Fibroblast of peridontal ligament (primary cell): ENCODE data around the gene ARRDC4.

Source experiments
- DNase-seq: peaks from one replicate; pipeline ENCODE4 v3.0.0-alpha.2; 2010; ENCODE audit errors: extremely low read depth

The ARRDC4 gene

GRCh38 chr15:97998307-97999071 is 38.0 kb downstream of the ARRDC4 start:
- DNase-seq: no peak

- DNase-seq: no peak
These were observed 40.0 kb downstream of the ARRDC4 start for GRCh38 chr15:98000249-98001203.

- DNase-seq: no peak
These were observed 41.2 kb downstream of the ARRDC4 start for GRCh38 chr15:98001663-98002194.

DNA sequence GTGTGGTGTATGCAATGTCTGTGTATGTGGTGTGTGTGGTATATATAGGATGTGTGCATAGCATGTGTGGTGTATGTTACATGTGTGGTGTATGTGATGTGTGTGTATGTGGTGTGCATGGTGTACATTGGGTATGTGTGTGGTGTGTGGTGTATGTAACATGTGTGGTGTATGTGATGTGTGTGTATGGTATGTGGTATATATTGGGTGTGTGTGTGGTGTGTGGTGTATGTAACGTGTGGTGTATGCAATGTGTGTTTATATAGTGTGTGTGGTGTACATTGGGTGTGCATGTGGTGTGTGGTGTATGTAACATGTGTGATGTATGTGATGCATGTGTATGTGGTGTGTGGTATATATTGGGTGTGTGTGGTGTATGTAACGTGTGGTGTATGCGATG is 41.9 kb downstream of the ARRDC4 start:
- DNase-seq: no peak

DNA sequence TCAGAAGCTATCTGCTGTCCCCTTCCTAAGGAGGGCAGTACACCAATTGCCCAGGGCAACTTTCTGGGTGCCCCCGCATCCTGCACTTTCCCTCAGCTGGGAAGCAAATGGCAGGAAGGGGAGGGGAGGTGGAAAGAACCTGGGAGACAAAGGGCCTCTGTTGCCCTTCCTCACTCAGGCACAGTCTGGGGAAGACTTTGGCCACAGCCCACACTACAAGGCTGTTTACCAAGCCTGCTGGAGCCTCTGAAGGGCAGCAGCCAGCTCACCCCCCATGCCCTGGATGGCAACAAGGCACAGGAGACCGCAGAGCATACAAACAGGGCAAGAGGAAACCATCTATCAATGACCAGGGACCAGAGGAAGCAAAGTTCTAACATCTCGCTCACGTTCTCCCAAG is 42.4 kb downstream of the ARRDC4 start:
- DNase-seq: no peak

- no peak for DNase-seq
These were observed 43.0 kb downstream of the ARRDC4 start for GRCh38 chr15:98003518-98003917.

GRCh38 chr15:98003996-98004395 is 43.5 kb downstream of the ARRDC4 start:
- no peak for DNase-seq

DNA sequence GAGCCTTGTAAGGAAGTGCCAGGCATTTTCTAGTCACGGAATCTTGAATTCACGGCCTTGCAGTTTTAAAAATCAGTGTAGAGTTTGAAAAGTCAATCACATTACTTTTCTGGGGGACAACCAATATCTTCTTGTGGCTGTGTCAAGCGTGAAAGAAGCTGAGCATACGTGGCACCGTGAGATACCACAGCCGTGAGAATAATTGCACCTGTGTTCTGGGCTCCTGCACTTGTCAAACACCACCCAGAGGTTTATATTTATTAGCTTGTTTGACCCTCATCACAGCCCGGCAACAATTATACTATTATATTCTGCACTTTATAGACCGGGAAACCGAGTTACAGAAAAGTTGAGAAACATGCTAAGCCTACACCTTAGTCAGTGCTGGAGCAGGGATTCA is 45.2 kb downstream of the ARRDC4 start:
- no peak for DNase-seq

DNA sequence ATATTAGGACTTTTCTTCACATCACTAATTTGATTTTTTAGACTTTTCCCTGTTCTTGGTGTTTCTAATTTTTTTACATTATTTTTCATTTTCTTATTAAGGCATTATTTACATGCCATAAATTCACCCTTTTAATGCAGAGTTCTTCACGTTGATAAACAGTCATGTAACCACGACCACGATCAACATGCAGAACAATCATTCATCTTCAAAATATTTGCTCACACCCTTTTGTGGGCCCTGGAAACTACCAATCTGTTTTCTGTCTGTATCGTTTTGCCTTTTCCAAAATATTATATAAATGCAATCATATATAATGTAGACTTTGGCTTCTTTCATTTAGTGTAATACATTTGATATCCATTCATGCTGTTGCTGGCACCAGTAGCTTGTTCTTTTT is 48.7 kb downstream of the ARRDC4 start:
- DNase-seq: no peak

DNA sequence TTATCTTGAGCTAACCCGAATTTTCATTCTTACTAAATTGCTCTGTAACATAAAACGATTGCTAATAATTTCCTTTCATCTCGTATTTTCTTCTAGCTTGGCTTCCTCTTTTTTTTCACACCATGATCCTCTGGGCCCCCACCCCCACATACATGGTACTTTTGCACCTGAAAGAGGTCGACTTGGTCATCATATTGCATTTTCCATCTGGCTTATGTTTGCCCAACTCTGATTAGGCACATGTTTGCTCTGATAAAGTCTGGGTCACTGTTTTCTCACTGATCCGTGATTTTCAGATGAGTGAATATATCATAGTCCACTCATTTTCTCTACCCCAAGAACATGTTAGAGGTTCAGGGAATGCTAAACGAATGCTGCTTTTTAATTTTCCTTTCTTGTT is 49.5 kb downstream of the ARRDC4 start:
- no peak for DNase-seq

GRCh38 chr15:98012354-98012753 is 51.9 kb downstream of the ARRDC4 start:
- DNase-seq: no peak

- no peak for DNase-seq
These were observed 53.1 kb downstream of the ARRDC4 start for GRCh38 chr15:98013631-98014030.

- no peak for DNase-seq
These were observed 56.9 kb downstream of the ARRDC4 start for GRCh38 chr15:98017150-98017964.

GRCh38 chr15:98018761-98019351 is 58.4 kb downstream of the ARRDC4 start:
- DNase-seq: no peak
